Urinary bladder (tissue), 2 donors: ENCODE results near the gene RRP1B. TPM values are rescaled to one million over a fixed set of nuclear protein-coding genes. Genes with fewer than 3 reads are reported as not detected.

Experiments
- polyA plus RNA-seq: library from polyadenylated mRNA; stranded (reverse); fragments of 200-250 nt; gene quantifications from one replicate; pipeline ENCODE4 v1.2.3, GENCODE V29; 2013
- small RNA-seq: library from RNA; depleted of rRNA; stranded (forward); fragments of <200 nt; gene quantifications from one replicate; pipeline ENCODE3, GENCODE V24; 2014
- total RNA-seq: library from RNA; depleted of rRNA; stranded (reverse); fragments of >200 nt; gene quantifications from one replicate; pipeline ENCODE4 v1.2.3, GENCODE V29; 2014
- donor health status: healthy.

Gene RRP1B
- total and polyA plus RNA-seq, 2 donors = 13.5 to 17.2 TPM

Small RNA genes within 50 kb of the gene (small RNA-seq; reads per million reads assigned to genes)
- gene MIR6070 = not detected

Other genes with a start within 250 kb of the RRP1B start
- gene SIK1, start 232.4 kb upstream of the RRP1B start, total RNA-seq = 27.1 TPM
- 13.6 TPM for gene SIK1, start 232.4 kb upstream of the RRP1B start, polyA plus RNA-seq
- 1.1 TPM for gene HSF2BP, start 72 bp upstream of the RRP1B start, total RNA-seq
- 0.37 TPM for gene HSF2BP, start 72 bp upstream of the RRP1B start, polyA plus RNA-seq
- 30.8 TPM for gene PDXK, start 59.6 kb downstream of the RRP1B start, total RNA-seq
- gene PDXK, start 59.6 kb downstream of the RRP1B start, polyA plus RNA-seq = 34.1 TPM
- 11.0 TPM for gene CSTB, start 116.7 kb downstream of the RRP1B start, total RNA-seq
- gene CSTB, start 116.7 kb downstream of the RRP1B start, polyA plus RNA-seq = 91.8 TPM
- 12.3 TPM for gene RRP1, start 130.0 kb downstream of the RRP1B start, total RNA-seq
- 11.6 TPM for gene RRP1, start 130.0 kb downstream of the RRP1B start, polyA plus RNA-seq
- 19.5 TPM for gene AGPAT3, start 205.7 kb downstream of the RRP1B start, total RNA-seq
- gene AGPAT3, start 205.7 kb downstream of the RRP1B start, polyA plus RNA-seq = 25.1 TPM